Sigmoid colon (tissue), 4 donors: ENCODE data around the gene ALKBH3.

Source experiments
- EP300 ChIP-seq, 4 donors: sonication (generic); formaldehyde crosslinking; IDR thresholded peaks; one replicate each; pipeline ENCODE4 v1.6.1; 2017; ENCODE audit warnings: antibody characterized with exemption in 4 of 4
- TF ChIP-seq, protein P1 (sequence below), 4 experiments: fragments of 450-650 bp in 3 of 4; fragments of 200-600 bp in 1 of 4; IDR thresholded peaks; one replicate each; pipeline ENCODE4 v1.5.1; 2016 to 2019; ENCODE audit warnings: antibody characterized with exemption in 4 of 4, mild to moderate bottlenecking in 3 of 4, moderate library complexity in 2 of 4

DNA sequence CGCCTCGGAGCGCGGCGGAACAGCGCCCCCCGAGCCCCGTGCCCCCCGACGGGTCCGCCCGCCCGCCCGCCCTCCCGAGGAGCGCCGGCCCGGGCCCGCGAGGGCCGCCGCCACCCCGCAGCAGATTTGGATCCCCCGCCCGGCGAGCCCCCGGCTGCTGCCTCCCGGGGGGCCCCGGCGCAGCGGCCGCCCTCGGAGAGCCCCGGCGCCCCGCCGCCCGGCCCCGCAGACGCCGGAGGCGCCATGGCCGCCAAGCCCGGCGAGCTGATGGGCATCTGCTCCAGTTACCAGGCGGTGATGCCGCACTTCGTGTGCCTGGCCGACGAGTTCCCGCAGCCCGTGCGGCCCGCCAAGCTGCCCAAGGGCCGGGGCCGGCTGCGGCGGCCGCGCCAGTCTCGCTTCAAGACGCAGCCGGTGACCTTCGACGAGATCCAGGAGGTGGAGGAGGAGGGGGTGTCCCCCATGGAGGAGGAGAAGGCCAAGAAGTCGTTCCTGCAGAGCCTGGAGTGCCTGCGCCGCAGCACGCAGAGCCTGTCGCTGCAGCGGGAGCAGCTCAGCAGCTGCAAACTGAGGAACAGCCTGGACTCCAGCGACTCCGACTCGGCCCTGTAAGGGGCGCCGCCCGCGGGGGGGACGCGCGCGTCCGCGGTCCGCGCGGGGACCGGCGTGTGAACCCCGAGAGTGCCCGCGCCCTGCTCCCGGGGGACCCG lies 62.2 kb downstream of the ALKBH3 start:
- TF ChIP-seq EP300 (IDR thresholded peaks at IDR 0.05) = no peak
- TF ChIP-seq, protein P1, sequence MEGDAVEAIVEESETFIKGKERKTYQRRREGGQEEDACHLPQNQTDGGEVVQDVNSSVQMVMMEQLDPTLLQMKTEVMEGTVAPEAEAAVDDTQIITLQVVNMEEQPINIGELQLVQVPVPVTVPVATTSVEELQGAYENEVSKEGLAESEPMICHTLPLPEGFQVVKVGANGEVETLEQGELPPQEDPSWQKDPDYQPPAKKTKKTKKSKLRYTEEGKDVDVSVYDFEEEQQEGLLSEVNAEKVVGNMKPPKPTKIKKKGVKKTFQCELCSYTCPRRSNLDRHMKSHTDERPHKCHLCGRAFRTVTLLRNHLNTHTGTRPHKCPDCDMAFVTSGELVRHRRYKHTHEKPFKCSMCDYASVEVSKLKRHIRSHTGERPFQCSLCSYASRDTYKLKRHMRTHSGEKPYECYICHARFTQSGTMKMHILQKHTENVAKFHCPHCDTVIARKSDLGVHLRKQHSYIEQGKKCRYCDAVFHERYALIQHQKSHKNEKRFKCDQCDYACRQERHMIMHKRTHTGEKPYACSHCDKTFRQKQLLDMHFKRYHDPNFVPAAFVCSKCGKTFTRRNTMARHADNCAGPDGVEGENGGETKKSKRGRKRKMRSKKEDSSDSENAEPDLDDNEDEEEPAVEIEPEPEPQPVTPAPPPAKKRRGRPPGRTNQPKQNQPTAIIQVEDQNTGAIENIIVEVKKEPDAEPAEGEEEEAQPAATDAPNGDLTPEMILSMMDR (IDR thresholded peaks at IDR 0.05) = no peak
